Brain microvascular endothelial cell (primary cell): Measurements from ENCODE around the gene ARHGAP44.

Source experiments
- DNase-seq: peaks from one replicate; pipeline ENCODE4 v3.0.0-alpha.2; 2020
- H3K27ac ChIP-seq: fragments of 250-450 bp; sonication (Bioruptor Pico); 2 replicates; pipeline ENCODE4 v1.5.1; 2020; ENCODE audit warnings: mild to moderate bottlenecking, moderate library complexity
- H3K27me3 ChIP-seq: fragments of 250-450 bp; sonication (Bioruptor Pico); replicated peaks from 2 replicates; pipeline ENCODE4 v1.5.1; 2020; ENCODE audit warnings: mild to moderate bottlenecking
- H3K36me3 ChIP-seq: fragments of 250-450 bp; sonication (Bioruptor Pico); replicated peaks from 2 replicates; pipeline ENCODE4 v1.5.1; 2020; ENCODE audit warnings: mild to moderate bottlenecking
- H3K4me3 ChIP-seq: 2 replicates; pipeline ENCODE4 v1.5.1; 2011; ENCODE audit warnings: low read depth, mild to moderate bottlenecking, control low read depth, low read length, moderate library complexity
- CTCF ChIP-seq: IDR thresholded peaks from 2 replicates; pipeline ENCODE4 v1.5.1; 2011; ENCODE audit warnings: low read depth, mild to moderate bottlenecking, moderate library complexity, low read length, control low read depth, inconsistent platforms; ENCODE audit errors: missing control alignments
- in situ Hi-C: cut with HindIII; loops from 2 replicates; pipeline ENCODE4 v1.10.0; 2017; ENCODE audit warnings: low sequenced_read_pairs, low pct_ligation_motif_present

The ARHGAP44 gene

GRCh38 chr17:12773153-12773552 lies 16.1 kb upstream of the ARHGAP44 start:
- Histone ChIP-seq H3K27me3 (no peaks in the 10 kb centered on the region), H3K36me3 (no peaks in the 10 kb centered on the region), H3K27ac (no peak overlapping the region), H3K4me3 (no peak overlapping the region)
- in situ Hi-C loops, result no loop called here
- DNase-seq, result no peak
- TF ChIP-seq CTCF, result no peak

- peak; percentile 40 for DNase-seq
- Histone ChIP-seq H3K36me3 (no peaks in the 10 kb centered on the region), H3K27ac (no peak overlapping the region), H3K27me3 (no peaks in the 10 kb centered on the region), H3K4me3 (peak overlapping the region; percentile 65)
- TF ChIP-seq CTCF, result no peak
- in situ Hi-C loops, result no loop called here
Observed at GRCh38 chr17:12789075-12789480, 220 bp upstream of the ARHGAP44 start.

- Histone ChIP-seq H3K27ac (no peak overlapping the region), H3K27me3 (no peaks in the 10 kb centered on the region), H3K36me3 (no peaks in the 10 kb centered on the region), H3K4me3 (peak overlapping the region; percentile 65)
- DNase-seq, result no peak
- no peak for TF ChIP-seq CTCF
- in situ Hi-C loops, result no loop called here
Observed at GRCh38 chr17:12790249-12791106, 1.2 kb downstream of the ARHGAP44 start.

GRCh38 chr17:12794919-12795532 lies 5.7 kb downstream of the ARHGAP44 start:
- Histone ChIP-seq H3K27ac (no peak overlapping the region), H3K4me3 (no peak overlapping the region), H3K27me3 (no peaks in the 10 kb centered on the region), H3K36me3 (no peaks in the 10 kb centered on the region)
- in situ Hi-C loops, result no loop called here
- DNase-seq, result no peak
- no peak for TF ChIP-seq CTCF

- in situ Hi-C loops, result no loop called here
- DNase-seq, result no peak
- no peaks in the 10 kb centered on the region for H3K36me3 ChIP-seq
- H3K27me3 ChIP-seq, result no peaks in the 10 kb centered on the region
- H3K4me3 ChIP-seq, result no peak overlapping the region
- TF ChIP-seq CTCF, result no peak
- H3K27ac ChIP-seq, result no peak overlapping the region
Observed at GRCh38 chr17:12800855-12801365, 11.6 kb downstream of the ARHGAP44 start.
